ENCODE data around the gene RAX2. TPM values are rescaled to one million over a fixed set of nuclear protein-coding genes. Genes with fewer than 3 reads are reported as not detected.
A peak's percentile ranks its signal among the peaks of the same experiment; 100 is the strongest.

The RAX2 gene
- total and polyA plus RNA-seq, 2 of the 8 experiments (the other 6 are each of a cell fraction or from before 2014, with no cell fraction given), result 0.08 TPM; not detected in 1

- TF ChIP-seq CHD7 (IDR thresholded peaks at IDR 0.05; ENCODE audit: insufficient replicate concordance, low read length) (no peak), CBX8 (IDR thresholded peaks at IDR 0.05; ENCODE audit: borderline replicate concordance, low read depth, low read length) (no peak), TAF1 (IDR thresholded peaks at IDR 0.05; ENCODE audit: low read depth, low read length) (peak; percentile 51), CEBPB (IDR thresholded peaks at IDR 0.05; ENCODE audit: low read depth, low read length) (no peak), TAF7 (optimal IDR thresholded peaks at IDR 0.05; ENCODE audit: borderline replicate concordance, low read depth, low read length) (peak; percentile 75), SP4 (IDR thresholded peaks at IDR 0.05; ENCODE audit: low read length) (peak; percentile 77; the same call in 1 of the 2 replicates), POU5F1 (IDR thresholded peaks at IDR 0.05; ENCODE audit: low read depth, low read length) (0 out of 2 replicates have a peak, but pooled peaks have one; percentile 23), USF2 (IDR thresholded peaks at IDR 0.05; ENCODE audit: low read length) (no peak), EZH2 (IDR thresholded peaks at IDR 0.05; ENCODE audit: low read depth, low read length, severe bottlenecking) (no peak)
Measured at GRCh38 chr19:3721131-3721886, 50.7 kb downstream of the RAX2 start (continued).
